ENCODE results near the gene RBM38. TPM values are rescaled to one million over a fixed set of nuclear protein-coding genes. Genes with fewer than 3 reads are reported as not detected.
A peak's percentile ranks its signal among the peaks of the same experiment; 100 is the strongest.

The RBM38 gene
- total RNA-seq, 1 experiment from 2014 or later = 56.5 TPM

DNA sequence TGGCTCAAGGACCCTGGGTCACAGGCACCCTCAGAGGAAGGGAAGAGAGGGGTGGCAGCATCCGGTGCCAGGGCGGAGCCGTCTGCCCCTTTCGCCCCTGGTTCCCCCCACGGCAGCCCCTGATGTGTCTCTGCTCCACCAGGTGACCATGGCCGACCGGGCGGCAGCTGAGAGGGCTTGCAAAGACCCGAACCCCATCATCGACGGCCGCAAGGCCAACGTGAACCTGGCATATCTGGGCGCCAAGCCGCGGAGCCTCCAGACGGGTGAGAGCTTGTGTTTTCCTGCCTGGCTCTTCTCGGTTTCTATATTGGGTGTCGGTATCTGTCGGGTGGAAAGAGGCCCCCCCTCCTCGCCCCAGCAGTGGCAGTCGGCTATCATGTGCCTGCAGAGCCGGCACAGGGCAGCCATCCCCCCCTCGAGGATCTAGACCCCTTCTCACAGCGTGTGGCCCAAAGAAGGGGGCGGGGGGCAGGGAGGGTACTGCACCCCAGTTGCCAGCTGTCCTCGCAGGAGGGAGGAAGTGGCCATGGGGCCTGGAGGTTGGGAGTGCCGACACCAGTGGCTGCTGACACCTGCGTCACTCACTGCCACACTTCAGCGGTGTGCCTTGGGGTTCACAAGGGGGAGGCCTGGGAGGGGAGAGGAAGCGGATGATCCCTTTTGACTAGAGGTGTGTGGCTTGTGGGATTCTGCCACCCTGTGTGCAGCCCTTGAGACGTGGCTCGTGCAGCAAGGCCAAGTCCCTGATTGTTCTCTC, 1.5 kb downstream of the RBM38 start:
- H3K27ac ChIP-seq (ENCODE audit: low read length) = no peak overlapping the region
- peak overlapping the region; percentile 46 for H3K9ac ChIP-seq (ENCODE audit: low read length)
- intact Hi-C loops (cut with micrococcal nuclease) = loop anchor here (5.0 kb wide), 1 partner anchor 45 kb away; no protein-coding TSS in a partner anchor

DNA sequence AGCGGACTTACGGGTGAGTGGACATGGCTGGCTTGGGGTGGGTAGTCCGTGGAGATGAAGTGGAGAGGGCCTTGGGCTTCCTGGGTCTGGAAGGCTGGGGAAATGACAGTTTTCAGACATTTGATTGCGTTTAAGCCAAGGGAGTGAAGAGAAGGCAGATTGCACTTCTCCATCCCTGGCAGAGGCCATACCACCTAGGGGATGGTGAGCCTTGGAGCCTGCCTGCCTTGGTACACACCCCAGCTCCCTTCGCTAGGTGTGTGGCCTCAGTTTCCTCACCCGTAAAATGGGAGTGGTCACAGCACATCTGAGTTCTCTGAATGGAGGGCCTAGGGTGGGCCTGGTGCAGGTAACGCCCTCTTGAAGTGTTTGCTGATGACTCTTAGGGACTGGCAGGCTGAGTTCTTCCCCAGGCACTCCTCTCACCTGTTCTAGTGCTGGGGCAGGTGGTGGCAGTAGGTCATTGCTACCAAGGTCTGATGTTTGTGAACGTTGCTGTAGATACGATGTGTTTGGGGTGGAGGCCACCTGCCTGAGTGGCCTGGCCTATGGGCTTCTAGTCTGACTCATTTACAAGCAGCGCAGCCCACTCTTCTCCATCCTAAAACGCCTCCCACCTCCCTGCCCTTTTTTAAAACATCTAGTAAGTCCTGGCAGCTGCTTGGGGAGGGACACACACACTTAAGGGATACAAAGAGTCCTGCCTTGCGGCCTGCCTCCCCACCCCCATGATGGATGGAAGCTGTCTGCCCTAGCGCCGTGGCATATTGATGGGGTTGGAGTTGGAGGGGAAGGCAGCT, 2.3 kb downstream of the RBM38 start:
- POLR2A ChIA-PET (ENCODE audit: unreplicated experiment) = no interaction called here
- TF ChIP-seq EZH2 (IDR thresholded peaks at IDR 0.05; ENCODE audit: low read length, unreplicated experiment) = no peak
- TF ChIP-seq, protein P1, sequence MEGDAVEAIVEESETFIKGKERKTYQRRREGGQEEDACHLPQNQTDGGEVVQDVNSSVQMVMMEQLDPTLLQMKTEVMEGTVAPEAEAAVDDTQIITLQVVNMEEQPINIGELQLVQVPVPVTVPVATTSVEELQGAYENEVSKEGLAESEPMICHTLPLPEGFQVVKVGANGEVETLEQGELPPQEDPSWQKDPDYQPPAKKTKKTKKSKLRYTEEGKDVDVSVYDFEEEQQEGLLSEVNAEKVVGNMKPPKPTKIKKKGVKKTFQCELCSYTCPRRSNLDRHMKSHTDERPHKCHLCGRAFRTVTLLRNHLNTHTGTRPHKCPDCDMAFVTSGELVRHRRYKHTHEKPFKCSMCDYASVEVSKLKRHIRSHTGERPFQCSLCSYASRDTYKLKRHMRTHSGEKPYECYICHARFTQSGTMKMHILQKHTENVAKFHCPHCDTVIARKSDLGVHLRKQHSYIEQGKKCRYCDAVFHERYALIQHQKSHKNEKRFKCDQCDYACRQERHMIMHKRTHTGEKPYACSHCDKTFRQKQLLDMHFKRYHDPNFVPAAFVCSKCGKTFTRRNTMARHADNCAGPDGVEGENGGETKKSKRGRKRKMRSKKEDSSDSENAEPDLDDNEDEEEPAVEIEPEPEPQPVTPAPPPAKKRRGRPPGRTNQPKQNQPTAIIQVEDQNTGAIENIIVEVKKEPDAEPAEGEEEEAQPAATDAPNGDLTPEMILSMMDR (conservative IDR thresholded peaks at IDR 0.05; ENCODE audit: low read depth, low read length) = no peak
- no peak for TF ChIP-seq EZH2phosphoT487 (IDR thresholded peaks at IDR 0.05; ENCODE audit: borderline replicate concordance, low read length)
- peaks cover 8% of the 10 kb centered on the region; the same call in 1 of the 2 replicates for H4K20me1 ChIP-seq (ENCODE audit: low read length)
- no peak overlapping the region for H3K27ac ChIP-seq (ENCODE audit: low read length)
- no peak for DNase-seq
- H3K9ac ChIP-seq (ENCODE audit: low read length) = no peak overlapping the region
- H3K79me2 ChIP-seq (ENCODE audit: low read length) = peaks cover 36% of the 10 kb centered on the region
- CTCF ChIA-PET = no interaction called here
- ATAC-seq = no peak
- H3K36me3 ChIP-seq (ENCODE audit: low read depth, low read length) = peaks cover 25% of the 10 kb centered on the region; the same call in 1 of the 2 replicates
- no peak overlapping the region for H3K4me3 ChIP-seq (ENCODE audit: low read length)
- BruUV-seq (replicated peaks) = no TSS peak
- H3F3A ChIP-seq (ENCODE audit: low read length, unreplicated experiment) = no peaks in the 10 kb centered on the region
- H3K9me3 ChIP-seq (ENCODE audit: low read length) = no peaks in the 10 kb centered on the region
- H3K9me2 ChIP-seq (replicated peaks; ENCODE audit: low read length) = no peaks in the 10 kb centered on the region
- H3K4me2 ChIP-seq (ENCODE audit: low read length) = peak overlapping the region; percentile 88
- peaks cover 33% of the 10 kb centered on the region for H3K4me1 ChIP-seq (ENCODE audit: insufficient read depth, low read length)
- no peak overlapping the region for H2AFZ ChIP-seq (ENCODE audit: low read length)
- H3K27me3 ChIP-seq (ENCODE audit: low read length) = no peaks in the 10 kb centered on the region
- intact Hi-C loops (cut with micrococcal nuclease) = loop anchor here (5.0 kb wide), 1 partner anchor 44 kb away; no protein-coding TSS in a partner anchor

More for the DNA sequence above, 1.5 kb downstream of the RBM38 start:
- Histone ChIP-seq H3K4me1 (ENCODE audit: insufficient read depth, low read length) (peaks cover 33% of the 10 kb centered on the region), H3K4me3 (ENCODE audit: low read length) (peak overlapping the region; percentile 73), H3K36me3 (ENCODE audit: low read depth, low read length) (peaks cover 25% of the 10 kb centered on the region; the same call in 1 of the 2 replicates), H3K9me3 (ENCODE audit: low read length) (no peaks in the 10 kb centered on the region), H3K4me2 (ENCODE audit: low read length) (peak overlapping the region; percentile 88), H3K79me2 (ENCODE audit: low read length) (peaks cover 34% of the 10 kb centered on the region), H4K20me1 (ENCODE audit: low read length) (peaks cover 8% of the 10 kb centered on the region; the same call in 1 of the 2 replicates), H3F3A (ENCODE audit: low read length, unreplicated experiment) (no peaks in the 10 kb centered on the region), H2AFZ (ENCODE audit: low read length) (no peak overlapping the region), H3K27me3 (ENCODE audit: low read length) (no peaks in the 10 kb centered on the region), H3K9me2 (replicated peaks; ENCODE audit: low read length) (no peaks in the 10 kb centered on the region)
- CTCF ChIA-PET = interaction anchor here (0.6 kb wide), 1 partner anchor 40 kb away, joined by 3 read pairs; no protein-coding TSS in a partner anchor
- ATAC-seq (no peak), DNase-seq (no peak)
- no TSS peak for BruUV-seq (replicated peaks)
- POLR2A ChIA-PET (ENCODE audit: unreplicated experiment) = no interaction called here
- TF ChIP-seq EZH2 (IDR thresholded peaks at IDR 0.05; ENCODE audit: low read length, unreplicated experiment) (no peak), EZH2phosphoT487 (IDR thresholded peaks at IDR 0.05; ENCODE audit: borderline replicate concordance, low read length) (no peak)
- TF ChIP-seq, protein P1 (conservative IDR thresholded peaks at IDR 0.05; ENCODE audit: low read depth, low read length) = no peak

Data from PC-3 (cell line).